Stimulated activated naive CD8-positive, alpha-beta T cell treated with anti-CD3 and anti-CD28 coated beads, Interleukin-15, Interleukin-2, amounts not matched to agents 100 U/mL and 50 U/mL, for 24 hours (primary cell): Measurements from ENCODE around the gene ZNF700.
"Not testable (repeated sequence)": the region's sequence is repeated elsewhere in the genome, so short reads cannot be mapped to it uniquely, and the experiment has no call there.

Experiments used
- ATAC-seq: fragments of 150-1000 bp; cut with Tn5 transposase; one replicate; pipeline ENCODE4 v1.10.0; 2021
- DNase-seq: peaks from one replicate; pipeline ENCODE4 v3.0.0; 2021

The ZNF700 gene

DNA sequence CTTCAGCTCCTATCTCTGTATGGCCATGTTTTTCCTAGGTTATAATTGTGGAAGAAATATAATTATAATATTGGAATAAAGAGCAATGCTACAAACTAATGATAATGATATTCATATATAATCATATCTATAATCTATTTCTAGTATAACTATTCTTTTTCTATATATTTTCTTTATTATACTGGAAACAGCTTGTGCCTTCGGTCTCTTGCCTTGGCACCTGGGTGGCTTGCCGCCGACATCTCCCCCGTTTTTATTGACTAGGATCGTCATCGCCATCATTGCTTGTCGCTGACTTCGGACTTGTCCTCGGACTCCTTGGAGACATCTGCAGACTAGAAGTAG lies 64.2 kb downstream of the ZNF700 start:
- DNase-seq (no peak), ATAC-seq (no peak)

DNA sequence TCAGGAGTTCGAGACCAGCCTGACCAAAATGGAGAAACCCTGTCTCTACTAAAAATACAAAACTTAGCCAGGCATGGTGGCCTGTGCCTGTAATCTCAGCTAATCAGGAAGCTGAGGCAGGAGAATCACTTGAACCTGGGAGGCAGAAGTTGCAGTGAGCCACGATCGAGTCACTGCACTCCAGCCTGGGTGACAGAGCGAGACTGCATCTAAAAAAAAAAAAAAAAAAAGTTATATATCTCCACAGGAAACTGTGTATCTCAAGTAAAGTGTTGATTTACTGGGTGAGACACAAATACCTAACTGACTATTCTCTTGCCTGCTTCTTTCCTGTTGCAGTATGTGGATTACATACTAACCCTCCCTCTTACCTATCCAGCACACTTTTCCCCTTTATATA lies 67.0 kb downstream of the ZNF700 start:
- ATAC-seq, DNase-seq: not testable (repeated sequence)

DNA sequence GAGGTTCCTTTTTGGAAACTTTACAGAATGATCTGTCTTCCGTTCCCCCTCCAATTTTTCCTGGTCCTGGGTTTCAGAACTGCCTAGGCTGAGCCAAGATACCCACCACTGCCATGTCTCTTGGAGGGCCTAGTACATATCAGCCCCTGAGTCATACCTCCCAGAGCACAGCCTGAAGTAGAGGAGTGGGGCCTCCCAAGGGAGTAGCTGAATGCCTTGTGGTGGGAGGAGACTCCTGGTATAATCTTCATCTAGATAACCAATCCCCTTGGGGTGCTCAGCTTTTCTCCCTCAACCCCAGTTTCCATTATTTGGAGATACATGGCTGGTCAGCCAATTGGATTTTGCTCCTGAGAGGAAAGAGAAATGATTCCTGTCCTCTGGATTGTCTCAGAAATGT lies 70.3 kb downstream of the ZNF700 start:
- DNase-seq = no peak
- peak; percentile 77 for ATAC-seq
